PFSK-1 (cell line): ENCODE data around the gene GHRHR.

Source experiments
- POLR2AphosphoS5 ChIP-seq: IDR thresholded peaks from 2 replicates; pipeline ENCODE4 v1.6.1; 2012; ENCODE audit warnings: low read depth, mild to moderate bottlenecking, control low read depth, low read length, moderate library complexity
- TAF1 ChIP-seq: IDR thresholded peaks from 2 replicates; pipeline ENCODE4 v1.6.1; 2012; ENCODE audit warnings: low read length, control low read depth, borderline replicate concordance; ENCODE audit not compliant: insufficient read depth

GRCh38 chr7:30970074-30970473, 6.3 kb downstream of the GHRHR start:
- TF ChIP-seq POLR2AphosphoS5 (no peak), TAF1 (no peak)
